HEK293 (cell line): ENCODE measurements around the gene SPRTN.

Experiments used
- CTCF ChIA-PET: fragments of 350-600 bp; formaldehyde crosslinking; extraction: SDS; loops from one replicate; lab custom pipeline; 2021; ENCODE audit warnings: antibody characterized with exemption; lab: Yijun Ruan, JAX
- POLR2A ChIA-PET: fragments of 300-600 bp; formaldehyde crosslinking; extraction: SDS; loops from one replicate; lab custom pipeline; 2020; ENCODE audit warnings: antibody characterized with exemption, inconsistent platforms; lab: Yijun Ruan, JAX
- H3K27ac ChIP-seq: fragments of 200-500 bp; sonication (Bioruptor generic); 2 replicates; pipeline ENCODE4 v1.5.1; 2014; ENCODE audit warnings: low read depth, low read length, control low read depth, inconsistent platforms; ENCODE audit errors: extremely low read depth
- H3K36me3 ChIP-seq, 2 experiments: fragments of 200-500 bp in 1 of 2; sonication (Bioruptor generic) in 1 of 2; 1 replicate in 1 of 2; 2 replicates in 1 of 2; pipeline ENCODE4 v1.5.1; 2014 to 2017; ENCODE audit warnings: inconsistent platforms in 2 of 2, low read length in 2 of 2; ENCODE audit not compliant: control insufficient read depth in 2 of 2, insufficient read depth in 1 of 2
- H3K4me1 ChIP-seq: fragments of 200-500 bp; sonication (Bioruptor generic); 2 replicates; pipeline ENCODE4 v1.5.1; 2014; ENCODE audit warnings: mild to moderate bottlenecking, low read length, inconsistent platforms; ENCODE audit not compliant: control insufficient read depth, insufficient read depth
- H3K4me3 ChIP-seq: 2 replicates; pipeline ENCODE4 v1.5.1; 2011; ENCODE audit warnings: low read depth, mild to moderate bottlenecking, control low read depth, low read length, moderate library complexity
- H3K9me3 ChIP-seq: fragments of 200-500 bp; sonication (Bioruptor generic); 2 replicates; pipeline ENCODE4 v1.5.1; 2014; ENCODE audit warnings: low read depth, low read length, inconsistent platforms; ENCODE audit not compliant: control insufficient read depth, insufficient read depth
- KLF7 ChIP-seq: fragments of 450-650 bp; formaldehyde crosslinking; IDR thresholded peaks from 2 replicates; pipeline ENCODE4 v1.5.1; 2016; ENCODE audit warnings: missing biosample characterization, missing genetic modification characterization, borderline replicate concordance
- SP3 ChIP-seq: fragments of 450-650 bp; formaldehyde crosslinking; IDR thresholded peaks from 2 replicates; pipeline ENCODE4 v1.5.1; 2016; ENCODE audit warnings: missing biosample characterization, missing genetic modification characterization
- YY1 ChIP-seq: fragments of 450-650 bp; formaldehyde crosslinking; IDR thresholded peaks from 2 replicates; pipeline ENCODE4 v1.5.1; 2018; ENCODE audit warnings: missing biosample characterization, missing genetic modification characterization
- ZNF121 ChIP-seq: fragments of 450-650 bp; formaldehyde crosslinking; IDR thresholded peaks from 2 replicates; pipeline ENCODE4 v1.5.1; 2016; ENCODE audit warnings: missing biosample characterization, missing genetic modification characterization
- ZNF132 ChIP-seq: fragments of 450-650 bp; formaldehyde crosslinking; IDR thresholded peaks from 2 replicates; pipeline ENCODE4 v1.5.1; 2017; ENCODE audit warnings: missing biosample characterization, missing genetic modification characterization, borderline replicate concordance
- ZNF138 ChIP-seq: fragments of 450-650 bp; formaldehyde crosslinking; IDR thresholded peaks from 2 replicates; pipeline ENCODE4 v1.5.1; 2016; ENCODE audit warnings: missing biosample characterization, missing genetic modification characterization, borderline replicate concordance
- ZNF19 ChIP-seq: fragments of 450-650 bp; formaldehyde crosslinking; IDR thresholded peaks from 2 replicates; pipeline ENCODE4; 2016; ENCODE audit warnings: missing biosample characterization, missing genetic modification characterization, low read depth
- ZNF24 ChIP-seq: fragments of 450-650 bp; formaldehyde crosslinking; IDR thresholded peaks from 2 replicates; pipeline ENCODE4 v1.5.1; 2016; ENCODE audit warnings: missing biosample characterization, missing genetic modification characterization
- ZNF311 ChIP-seq: fragments of 450-650 bp; formaldehyde crosslinking; IDR thresholded peaks from 2 replicates; pipeline ENCODE4 v1.5.1; 2017; ENCODE audit warnings: missing biosample characterization, missing genetic modification characterization, borderline replicate concordance
- ZNF366 ChIP-seq: fragments of 450-650 bp; formaldehyde crosslinking; conservative IDR thresholded peaks from 2 replicates; pipeline ENCODE4 v1.5.1; 2016; ENCODE audit warnings: missing biosample characterization, missing genetic modification characterization
- ZNF514 ChIP-seq: fragments of 450-650 bp; formaldehyde crosslinking; IDR thresholded peaks from 2 replicates; pipeline ENCODE4 v1.5.1; 2016; ENCODE audit warnings: missing biosample characterization, missing genetic modification characterization
- ZNF529 ChIP-seq: fragments of 450-650 bp; formaldehyde crosslinking; IDR thresholded peaks from 2 replicates; pipeline ENCODE4 v1.5.1; 2017; ENCODE audit warnings: missing genetic modification characterization, missing biosample characterization; ENCODE audit not compliant: insufficient replicate concordance
- ZNF561 ChIP-seq: fragments of 450-650 bp; IDR thresholded peaks from 2 replicates; pipeline ENCODE4 v1.5.1; 2018; ENCODE audit warnings: missing biosample characterization, missing genetic modification characterization, borderline replicate concordance
- ZNF626 ChIP-seq: fragments of 450-650 bp; sonication (Bioruptor Pico); formaldehyde crosslinking; IDR thresholded peaks from 2 replicates; pipeline ENCODE4 v1.5.1; 2018; ENCODE audit warnings: missing biosample characterization, missing genetic modification characterization, inconsistent platforms
- TF ChIP-seq, protein P1 (sequence below): fragments of 450-650 bp; formaldehyde crosslinking; IDR thresholded peaks from 2 replicates; pipeline ENCODE4 v1.5.1; 2017; ENCODE audit warnings: missing biosample characterization, missing genetic modification characterization
- TF ChIP-seq, protein P2 (sequence below): fragments of 450-650 bp; formaldehyde crosslinking; IDR thresholded peaks from 2 replicates; pipeline ENCODE4 v1.5.1; 2016; ENCODE audit warnings: missing biosample characterization, missing genetic modification characterization

SPRTN gene

DNA sequence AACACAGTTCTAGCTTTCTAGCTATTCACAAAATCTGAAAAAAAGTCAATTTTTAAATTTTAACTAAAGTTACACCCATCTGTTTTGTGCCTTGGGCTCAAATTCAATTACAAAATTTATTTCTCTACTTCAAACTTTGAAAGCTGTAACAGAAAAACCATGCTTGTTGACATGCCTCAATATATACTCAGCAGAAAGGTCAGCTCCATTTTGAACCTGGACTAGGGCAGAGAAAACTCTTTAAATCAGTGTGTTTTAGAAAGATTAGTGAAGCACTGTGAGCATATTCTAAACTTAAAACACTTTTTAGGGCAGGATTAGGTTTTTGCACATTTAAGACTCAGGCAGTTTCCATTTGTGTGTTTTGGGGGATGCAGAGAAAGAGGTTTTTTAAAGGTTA, 34.4 kb downstream of the SPRTN start:
- no peak overlapping the region for H3K4me3 ChIP-seq
- H3K4me1 ChIP-seq: peaks cover 11% of the 10 kb centered on the region; the same call in 1 of the 2 replicates
- no peak overlapping the region for H3K27ac ChIP-seq
- POLR2A ChIA-PET: interaction anchor here (1.4 kb wide), 1 partner anchor 35 kb away, joined by 5 read pairs; the partner anchor contains the start of genes EXOC8 and SPRTN
- no peak for TF ChIP-seq KLF7
- TF ChIP-seq, protein P1, sequence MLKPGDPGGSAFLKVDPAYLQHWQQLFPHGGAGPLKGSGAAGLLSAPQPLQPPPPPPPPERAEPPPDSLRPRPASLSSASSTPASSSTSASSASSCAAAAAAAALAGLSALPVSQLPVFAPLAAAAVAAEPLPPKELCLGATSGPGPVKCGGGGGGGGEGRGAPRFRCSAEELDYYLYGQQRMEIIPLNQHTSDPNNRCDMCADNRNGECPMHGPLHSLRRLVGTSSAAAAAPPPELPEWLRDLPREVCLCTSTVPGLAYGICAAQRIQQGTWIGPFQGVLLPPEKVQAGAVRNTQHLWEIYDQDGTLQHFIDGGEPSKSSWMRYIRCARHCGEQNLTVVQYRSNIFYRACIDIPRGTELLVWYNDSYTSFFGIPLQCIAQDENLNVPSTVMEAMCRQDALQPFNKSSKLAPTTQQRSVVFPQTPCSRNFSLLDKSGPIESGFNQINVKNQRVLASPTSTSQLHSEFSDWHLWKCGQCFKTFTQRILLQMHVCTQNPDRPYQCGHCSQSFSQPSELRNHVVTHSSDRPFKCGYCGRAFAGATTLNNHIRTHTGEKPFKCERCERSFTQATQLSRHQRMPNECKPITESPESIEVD: peak; percentile 51; the same call in 1 of the 2 replicates
- TF ChIP-seq, all 188 proteins: peak for 1
- CTCF ChIA-PET: interaction anchor here (0.6 to 1.2 kb wide), 6 partner anchors 10 to 212 kb away, joined by 3 to 4 read pairs (median 3); no protein-coding TSS in a partner anchor
- Histone ChIP-seq H3K36me3 (peaks cover under 1 to 4% of the 10 kb centered on the region in 2 experiments), H3K9me3 (no peaks in the 10 kb centered on the region)

DNA sequence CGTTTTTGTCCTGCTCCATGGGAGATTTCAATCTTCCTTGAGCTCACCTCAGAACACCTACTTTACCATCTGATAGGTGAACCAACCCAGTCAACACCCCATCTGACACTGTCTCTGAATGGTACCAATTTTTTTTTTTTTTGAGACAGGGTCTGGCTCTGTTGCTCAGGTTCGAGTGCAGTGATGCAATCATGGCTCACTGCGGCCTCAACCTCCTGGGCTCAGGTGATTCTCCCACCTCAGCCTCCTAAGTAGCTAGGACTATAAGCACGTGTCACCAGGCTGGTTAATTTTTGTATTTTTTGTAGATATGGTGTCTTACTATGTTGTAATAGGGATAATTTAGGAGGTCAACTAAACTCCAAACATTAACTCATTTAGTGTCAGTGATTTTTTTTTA, 36.3 kb downstream of the SPRTN start:
- Histone ChIP-seq H3K27ac (no peak overlapping the region), H3K9me3 (no peaks in the 10 kb centered on the region), H3K4me1 (peaks cover 12% of the 10 kb centered on the region; the same call in 1 of the 2 replicates)
- TF ChIP-seq ZNF24 (tag by site-specific recombination) (no peak), ZNF561 (tag by site-specific recombination) (no peak), ZNF514 (no peak), ZNF626 (tag by site-specific recombination) (no peak), ZNF121 (tag by site-specific recombination) (0 out of 2 replicates have a peak, but pooled peaks have one; percentile 62)
- TF ChIP-seq, protein P2, sequence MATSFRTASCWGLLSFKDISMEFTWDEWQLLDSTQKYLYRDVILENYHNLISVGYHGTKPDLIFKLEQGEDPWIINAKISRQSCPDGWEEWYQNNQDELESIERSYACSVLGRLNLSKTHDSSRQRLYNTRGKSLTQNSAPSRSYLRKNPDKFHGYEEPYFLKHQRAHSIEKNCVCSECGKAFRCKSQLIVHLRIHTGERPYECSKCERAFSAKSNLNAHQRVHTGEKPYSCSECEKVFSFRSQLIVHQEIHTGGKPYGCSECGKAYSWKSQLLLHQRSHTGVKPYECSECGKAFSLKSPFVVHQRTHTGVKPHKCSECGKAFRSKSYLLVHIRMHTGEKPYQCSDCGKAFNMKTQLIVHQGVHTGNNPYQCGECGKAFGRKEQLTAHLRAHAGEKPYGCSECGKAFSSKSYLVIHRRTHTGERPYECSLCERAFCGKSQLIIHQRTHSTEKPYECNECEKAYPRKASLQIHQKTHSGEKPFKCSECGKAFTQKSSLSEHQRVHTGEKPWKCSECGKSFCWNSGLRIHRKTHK (tag by site-specific recombination): no peak
- TF ChIP-seq, all 188 proteins: peak for 1
- ChIA-PET CTCF (interaction anchor here (0.6 to 1.6 kb wide), 5 partner anchors 12 to 121 kb away, joined by 3 to 7 read pairs (median 3); no protein-coding TSS in a partner anchor), POLR2A (interaction anchor here (0.8 to 1.2 kb wide), 2 partner anchors 11 to 17 kb away, joined by 3 to 10 read pairs; no protein-coding TSS in a partner anchor)
- Histone ChIP-seq H3K36me3 (no peaks in the 10 kb centered on the region), H3K4me3 (no peak overlapping the region)

DNA sequence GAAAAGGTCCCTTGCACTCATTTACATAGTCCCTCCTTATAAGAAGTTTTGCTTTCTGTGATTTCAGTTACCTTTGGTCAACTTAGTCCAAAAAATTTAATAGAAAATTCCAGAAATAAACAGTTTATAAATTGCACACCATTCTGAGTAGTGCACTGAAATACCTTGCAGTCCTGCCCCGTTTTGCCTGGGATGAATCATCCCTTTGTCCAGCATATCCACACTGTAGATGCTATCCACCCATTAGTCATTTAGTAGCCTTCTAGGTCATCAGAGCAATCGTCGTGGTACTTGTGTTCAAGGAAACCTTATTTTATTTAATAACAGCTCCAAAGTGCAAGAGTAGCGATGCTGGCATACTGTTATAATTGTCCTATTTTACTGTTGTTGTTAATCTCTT, 38.0 kb downstream of the SPRTN start:
- no peak overlapping the region for H3K4me3 ChIP-seq
- POLR2A ChIA-PET: no interaction called here
- H3K27ac ChIP-seq: no peak overlapping the region
- no peaks in the 10 kb centered on the region for H3K36me3 ChIP-seq
- H3K9me3 ChIP-seq: no peaks in the 10 kb centered on the region
- CTCF ChIA-PET: no interaction called here
- H3K4me1 ChIP-seq: peaks cover 12% of the 10 kb centered on the region; the same call in 1 of the 2 replicates
- TF ChIP-seq SP3 (tag by site-specific recombination): no peak
- no peak for TF ChIP-seq ZNF311
- TF ChIP-seq KLF7: no peak
- peak; percentile 42; the same call in 1 of the 2 replicates for TF ChIP-seq ZNF121 (tag by site-specific recombination)
- 0 out of 2 replicates have a peak, but pooled peaks have one; percentile 11 for TF ChIP-seq ZNF366
- no peak for TF ChIP-seq ZNF19
- TF ChIP-seq YY1 (tag by site-specific recombination): no peak
- TF ChIP-seq ZNF138 (tag by site-specific recombination): no peak
- TF ChIP-seq ZNF529 (tag by site-specific recombination): no peak
- no peak for TF ChIP-seq ZNF132 (tag by site-specific recombination)
